ENCODE results near the gene ZNF268.
"Not testable (repeated sequence)": the region's sequence is repeated elsewhere in the genome, so short reads cannot be mapped to it uniquely, and the experiment has no call there.

The ZNF268 gene

GRCh38 chr12:133222211-133222610 is 40.9 kb downstream of the ZNF268 start:
- intact Hi-C loops (cut with DNase I) = no loop called here
- DNase-seq = no peak

- intact Hi-C loops (cut with DNase I) = no loop called here
- no peak for DNase-seq
Observed at GRCh38 chr12:133225527-133225926, 44.2 kb downstream of the ZNF268 start.

- DNase-seq = no peak
- intact Hi-C loops (cut with DNase I) = no loop called here
Observed at GRCh38 chr12:133226690-133227089, 45.4 kb downstream of the ZNF268 start.

GRCh38 chr12:133227281-133227852 is 46.1 kb downstream of the ZNF268 start:
- DNase-seq = no peak
- intact Hi-C loops (cut with DNase I) = no loop called here

GRCh38 chr12:133231001-133231400 is 49.7 kb downstream of the ZNF268 start:
- intact Hi-C loops (cut with DNase I) = no loop called here
- DNase-seq = no peak

- intact Hi-C loops (cut with DNase I) = no loop called here
- no peak for DNase-seq
Observed at GRCh38 chr12:133233006-133233405, 51.7 kb downstream of the ZNF268 start.

- intact Hi-C loops (cut with DNase I) = no loop called here
- DNase-seq = no peak
Observed at GRCh38 chr12:133233993-133234564, 52.8 kb downstream of the ZNF268 start.

- DNase-seq = no peak
- intact Hi-C loops (cut with DNase I) = no loop called here
Observed at GRCh38 chr12:133234971-133235370, 53.7 kb downstream of the ZNF268 start.

- intact Hi-C loops (cut with DNase I) = no loop called here
- no peak for DNase-seq
Observed at GRCh38 chr12:133235401-133236112, 54.3 kb downstream of the ZNF268 start, which contains the start of gene ANHX. TSS of gene ANHX (minus strand) at chr12:133235877. CDS start at chr12:133234356, 1,521 bp downstream.

- no peak for DNase-seq
- intact Hi-C loops (cut with DNase I) = no loop called here
Observed at GRCh38 chr12:133236144-133236543, 54.8 kb downstream of the ZNF268 start.

GRCh38 chr12:133236556-133236955 is 55.3 kb downstream of the ZNF268 start:
- no peak for DNase-seq

GRCh38 chr12:133251732-133252131 is 70.4 kb downstream of the ZNF268 start:
- intact Hi-C loops (cut with DNase I) = no loop called here
- DNase-seq = no peak

More at GRCh38 chr12:133236556-133236955, 55.3 kb downstream of the ZNF268 start:
- intact Hi-C loops (cut with DNase I) = no loop called here

GRCh38 chr12:133255833-133256232 is 74.5 kb downstream of the ZNF268 start:
- DNase-seq; intact Hi-C loops (cut with DNase I): not testable (repeated sequence)

- DNase-seq = no peak
- intact Hi-C loops (cut with DNase I) = no loop called here
Observed at GRCh38 chr12:133256321-133256720, 75.0 kb downstream of the ZNF268 start.

GRCh38 chr12:133264173-133264572 is 82.9 kb downstream of the ZNF268 start:
- intact Hi-C loops (cut with DNase I) = no loop called here
- no peak for DNase-seq

All from head of caudate nucleus (tissue), 42 donors.